Fibroblast of lung (primary cell): ENCODE measurements around the gene OVOL2. TPM values are rescaled to one million over a fixed set of nuclear protein-coding genes. Genes with fewer than 3 reads are reported as not detected.
A peak's percentile ranks its signal among the peaks of the same experiment; 100 is the strongest.

Source experiments
- DNase-seq, 2 donors: peaks; one replicate each; pipeline versions ENCODE4 v3.0.0 to v3.0.0-alpha.2; 2010; ENCODE audit warnings: low read depth in 2 of 2
- H2AFZ ChIP-seq: 2 replicates; pipeline ENCODE4 v1.5.1; 2012; ENCODE audit warnings: low read length, control low read depth, inconsistent platforms
- H3K27ac ChIP-seq: 2 replicates; pipeline ENCODE4 v1.5.1; 2011; ENCODE audit warnings: low read length, control low read depth; ENCODE audit not compliant: insufficient read depth
- H3K27me3 ChIP-seq: 2 replicates; pipeline ENCODE4 v1.5.1; 2011; ENCODE audit warnings: mild to moderate bottlenecking, low read length; ENCODE audit not compliant: control insufficient read depth, insufficient read depth
- H3K36me3 ChIP-seq: 2 replicates; pipeline ENCODE4 v1.5.1; 2011; ENCODE audit warnings: low read length; ENCODE audit not compliant: control insufficient read depth, insufficient read depth
- H3K4me1 ChIP-seq: 2 replicates; pipeline ENCODE4 v1.5.1; 2011; ENCODE audit warnings: low read length; ENCODE audit not compliant: control insufficient read depth, insufficient read depth; ENCODE audit errors: extremely low read depth
- H3K4me2 ChIP-seq: 2 replicates; pipeline ENCODE4 v1.5.1; 2011; ENCODE audit warnings: low read length, control low read depth; ENCODE audit not compliant: insufficient read depth; ENCODE audit errors: extremely low read depth
- H3K4me3 ChIP-seq, 4 experiments: fragments of 200-600 bp in 1 of 4; sonication (generic) in 1 of 4; replicated peaks in 1 of 4; 2 replicates each; pipeline ENCODE4 v1.5.1; 2011 to 2016; ENCODE audit warnings: low read length in 4 of 4, low read depth in 3 of 4, mild to moderate bottlenecking in 3 of 4, control low read depth in 2 of 4, inconsistent platforms in 1 of 4, mixed read lengths in 1 of 4; ENCODE audit not compliant: insufficient read depth in 1 of 4; ENCODE audit errors: control extremely low read depth in 1 of 4
- H3K79me2 ChIP-seq: 2 replicates; pipeline ENCODE4 v1.5.1; 2012; ENCODE audit warnings: mild to moderate bottlenecking, low read length, inconsistent platforms; ENCODE audit not compliant: control insufficient read depth, insufficient read depth
- H3K9ac ChIP-seq: 2 replicates; pipeline ENCODE4 v1.5.1; 2011; ENCODE audit warnings: mild to moderate bottlenecking, low read length, control low read depth; ENCODE audit not compliant: insufficient read depth
- H3K9me3 ChIP-seq: 2 replicates; pipeline ENCODE4 v1.5.1; 2012; ENCODE audit warnings: low read depth, low read length; ENCODE audit not compliant: control insufficient read depth, insufficient read depth
- H4K20me1 ChIP-seq: 2 replicates; pipeline ENCODE4 v1.5.1; 2011; ENCODE audit warnings: low read length; ENCODE audit not compliant: control insufficient read depth, insufficient read depth; ENCODE audit errors: extremely low read depth
- EZH2 ChIP-seq: IDR thresholded peaks from 2 replicates; pipeline ENCODE4 v1.5.1; 2012; ENCODE audit warnings: low read length, control low read depth, mild to moderate bottlenecking; ENCODE audit errors: missing control alignments
- polyA plus RNA-seq, 2 donors: library from polyadenylated mRNA; depleted of rRNA in 1 of 2; stranded (reverse) in 1 of 2; unstranded in 1 of 2; fragments of >200 nt; gene quantifications; 2 replicates each; pipeline ENCODE4 v1.2.1, GENCODE V29; 2011 to 2012; ENCODE audit warnings: missing spikeins in 1 of 2
- total RNA-seq: library from RNA; depleted of rRNA; stranded (reverse); fragments of >200 nt; gene quantifications from 2 replicates; pipeline ENCODE4 v1.2.1, GENCODE V29; 2014
- TF ChIP-seq, protein P1 (sequence below), 2 donors: IDR thresholded peaks in 1 of 2; conservative IDR thresholded peaks in 1 of 2; 1 replicate in 1 of 2; 2 replicates in 1 of 2; pipeline ENCODE4 v1.5.1; 2011 to 2012; ENCODE audit warnings: low read length in 2 of 2, control low read depth in 1 of 2, inconsistent platforms in 1 of 2, low read depth in 1 of 2, mild to moderate bottlenecking in 1 of 2

Gene OVOL2
- total and polyA plus RNA-seq, 2 donors (not counting 1 experiment from before 2014, with no cell fraction given), result not detected

DNA sequence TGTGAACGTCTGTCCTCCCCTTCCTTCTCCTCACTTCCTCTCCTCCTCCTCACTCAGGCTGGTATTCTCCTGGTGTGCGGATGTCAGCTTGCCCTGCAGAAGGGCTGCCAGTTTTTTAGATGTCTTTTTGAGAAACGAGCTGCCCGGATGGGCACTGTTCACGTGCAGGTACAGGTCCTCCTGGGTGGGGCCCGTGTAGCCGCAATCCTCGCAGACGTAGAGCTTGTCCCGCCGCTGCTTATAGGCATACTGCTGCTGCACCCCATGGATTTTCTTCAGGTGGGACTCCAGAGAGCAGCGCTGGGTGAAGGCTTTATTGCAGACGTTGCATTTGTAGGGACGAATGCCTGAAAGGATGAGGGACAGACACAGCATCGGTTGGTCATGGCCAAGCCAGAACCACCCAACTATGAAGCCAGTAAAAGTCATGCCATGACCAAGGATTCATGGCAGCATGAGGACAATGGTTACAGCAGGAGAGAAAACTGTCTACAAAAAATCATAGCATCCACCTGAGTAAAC lies 33.0 kb downstream of the OVOL2 start:
- no peaks in the 10 kb centered on the region for H3K4me1 ChIP-seq
- TF ChIP-seq, protein P1, sequence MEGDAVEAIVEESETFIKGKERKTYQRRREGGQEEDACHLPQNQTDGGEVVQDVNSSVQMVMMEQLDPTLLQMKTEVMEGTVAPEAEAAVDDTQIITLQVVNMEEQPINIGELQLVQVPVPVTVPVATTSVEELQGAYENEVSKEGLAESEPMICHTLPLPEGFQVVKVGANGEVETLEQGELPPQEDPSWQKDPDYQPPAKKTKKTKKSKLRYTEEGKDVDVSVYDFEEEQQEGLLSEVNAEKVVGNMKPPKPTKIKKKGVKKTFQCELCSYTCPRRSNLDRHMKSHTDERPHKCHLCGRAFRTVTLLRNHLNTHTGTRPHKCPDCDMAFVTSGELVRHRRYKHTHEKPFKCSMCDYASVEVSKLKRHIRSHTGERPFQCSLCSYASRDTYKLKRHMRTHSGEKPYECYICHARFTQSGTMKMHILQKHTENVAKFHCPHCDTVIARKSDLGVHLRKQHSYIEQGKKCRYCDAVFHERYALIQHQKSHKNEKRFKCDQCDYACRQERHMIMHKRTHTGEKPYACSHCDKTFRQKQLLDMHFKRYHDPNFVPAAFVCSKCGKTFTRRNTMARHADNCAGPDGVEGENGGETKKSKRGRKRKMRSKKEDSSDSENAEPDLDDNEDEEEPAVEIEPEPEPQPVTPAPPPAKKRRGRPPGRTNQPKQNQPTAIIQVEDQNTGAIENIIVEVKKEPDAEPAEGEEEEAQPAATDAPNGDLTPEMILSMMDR (conservative IDR thresholded peaks at IDR 0.05 in 1 of 2, IDR thresholded peaks at IDR 0.05 in 1 of 2; ENCODE audit: low read depth in 1 of 2, low read length in 2 of 2), result no peak
- no peak for TF ChIP-seq EZH2
- H3K4me2 ChIP-seq, result no peak overlapping the region
- H3K27me3 ChIP-seq, result no peaks in the 10 kb centered on the region
- H4K20me1 ChIP-seq, result no peaks in the 10 kb centered on the region
- H3K9me3 ChIP-seq, result no peaks in the 10 kb centered on the region
- H3K79me2 ChIP-seq, result no peaks in the 10 kb centered on the region
- H2AFZ ChIP-seq, result no peak overlapping the region
- DNase-seq, result no peak
- no peak overlapping the region for H3K4me3 ChIP-seq
- H3K36me3 ChIP-seq, result no peaks in the 10 kb centered on the region
- H3K9ac ChIP-seq, result no peak overlapping the region
- H3K27ac ChIP-seq, result no peak overlapping the region

- Histone ChIP-seq H2AFZ (no peak overlapping the region), H3K79me2 (no peaks in the 10 kb centered on the region), H3K4me1 (no peaks in the 10 kb centered on the region), H4K20me1 (no peaks in the 10 kb centered on the region), H3K27me3 (no peaks in the 10 kb centered on the region), H3K4me3 (no peak overlapping the region), H3K9ac (no peak overlapping the region), H3K4me2 (no peak overlapping the region), H3K27ac (no peak overlapping the region), H3K36me3 (no peaks in the 10 kb centered on the region), H3K9me3 (no peaks in the 10 kb centered on the region)
- no peak for DNase-seq
- no peak for TF ChIP-seq EZH2
- TF ChIP-seq, protein P1 (conservative IDR thresholded peaks at IDR 0.05 in 1 of 2, IDR thresholded peaks at IDR 0.05 in 1 of 2; ENCODE audit: low read depth in 1 of 2, low read length in 2 of 2), result no peak
Observed at GRCh38 chr20:18020931-18021330, 36.8 kb downstream of the OVOL2 start.

- H3K4me3 ChIP-seq, result no peak overlapping the region
- H3K9me3 ChIP-seq, result no peaks in the 10 kb centered on the region
- no peak overlapping the region for H3K27ac ChIP-seq
- no peaks in the 10 kb centered on the region for H4K20me1 ChIP-seq
- no peak overlapping the region for H3K9ac ChIP-seq
- H3K4me1 ChIP-seq, result no peaks in the 10 kb centered on the region
- H3K27me3 ChIP-seq, result no peaks in the 10 kb centered on the region
- TF ChIP-seq, protein P1 (conservative IDR thresholded peaks at IDR 0.05 in 1 of 2, IDR thresholded peaks at IDR 0.05 in 1 of 2; ENCODE audit: low read depth in 1 of 2, low read length in 2 of 2), result peak; percentile 32 to 53
- no peak for TF ChIP-seq EZH2
- H3K79me2 ChIP-seq, result no peaks in the 10 kb centered on the region
- H3K36me3 ChIP-seq, result no peaks in the 10 kb centered on the region
- peak in 1 of 2 donors; percentile 23 for DNase-seq
- H2AFZ ChIP-seq, result no peak overlapping the region
- H3K4me2 ChIP-seq, result no peak overlapping the region
Observed at GRCh38 chr20:18019068-18019467, 38.6 kb downstream of the OVOL2 start.
